ENCODE data around the gene DGCR6L.
"Not testable (repeated sequence)": the region's sequence is repeated elsewhere in the genome, so short reads cannot be mapped to it uniquely, and the experiment has no call there.

- not testable (repeated sequence) for TF ChIP-seq HOXA7 (CRISPR knock-in tag; IDR thresholded peaks at IDR 0.05); MAX (IDR thresholded peaks at IDR 0.05); MYC (IDR thresholded peaks at IDR 0.05; ENCODE audit: borderline replicate concordance, low read length); CTCF (IDR thresholded peaks at IDR 0.05); REST (IDR thresholded peaks at IDR 0.05); ESRRA (IDR thresholded peaks at IDR 0.05; ENCODE audit: borderline replicate concordance, low read length); POLR2A (IDR thresholded peaks at IDR 0.05; ENCODE audit: low read length); EP300 (IDR thresholded peaks at IDR 0.05); HMGXB4 (CRISPR knock-in tag; IDR thresholded peaks at IDR 0.05; ENCODE audit: borderline replicate concordance); RCOR1 (IDR thresholded peaks at IDR 0.05; ENCODE audit: low read depth, low read length); FOSB (CRISPR knock-in tag; IDR thresholded peaks at IDR 0.05); MAFK (IDR thresholded peaks at IDR 0.05; ENCODE audit: partially characterized antibody); HOXB13 (CRISPR knock-in tag; IDR thresholded peaks at IDR 0.05; ENCODE audit: low read depth)
Observed at GRCh38 chr22:20275325-20275724, 44.5 kb downstream of the DGCR6L start.
